Keratinocyte (primary cell): ENCODE data around the gene MTHFD2L. TPM values are rescaled to one million over a fixed set of nuclear protein-coding genes. Genes with fewer than 3 reads are reported as not detected.

Source experiments
- DNase-seq: peaks from one replicate; pipeline ENCODE4 v3.0.0-alpha.2; 2011; ENCODE audit warnings: low read depth, missing footprints, low spot score
- FAIRE-seq: peaks from 2 replicates; lab custom pipeline; 2011; peaks lifted over from hg19 to GRCh38; lab: Jason Lieb, UNC
- H2AFZ ChIP-seq: 2 replicates; pipeline ENCODE4 v1.6.0; 2012; ENCODE audit warnings: low read length, control low read depth, inconsistent platforms; ENCODE audit not compliant: control insufficient read depth
- H3K27ac ChIP-seq: 2 replicates; pipeline ENCODE4 v1.5.1; 2011; ENCODE audit warnings: low read length; ENCODE audit not compliant: control insufficient read depth, insufficient read depth
- H3K27me3 ChIP-seq: 3 replicates; pipeline ENCODE4 v1.6.0; 2011; ENCODE audit warnings: low read length; ENCODE audit not compliant: control insufficient read depth, insufficient read depth; ENCODE audit errors: extremely low read depth
- H3K36me3 ChIP-seq, 2 experiments: 2 replicates in 1 of 2; 3 replicates in 1 of 2; pipeline ENCODE4 v1.5.1; 2011; ENCODE audit warnings: low read length in 2 of 2, mild to moderate bottlenecking in 1 of 2; ENCODE audit not compliant: control insufficient read depth in 2 of 2, insufficient read depth in 2 of 2; ENCODE audit errors: extremely low read depth in 1 of 2
- H3K4me1 ChIP-seq: 3 replicates; pipeline ENCODE4 v1.5.1; 2011; ENCODE audit warnings: low read length; ENCODE audit not compliant: control insufficient read depth, insufficient read depth; ENCODE audit errors: extremely low read depth
- H3K4me2 ChIP-seq: 3 replicates; pipeline ENCODE4 v1.6.0; 2011; ENCODE audit warnings: low read depth, low read length; ENCODE audit not compliant: control insufficient read depth, insufficient read depth; ENCODE audit errors: extremely low read depth
- H3K4me3 ChIP-seq, 3 experiments: fragments of 200-600 bp in 1 of 3; sonication (generic) in 1 of 3; 2 replicates in 2 of 3; 3 replicates in 1 of 3; pipeline ENCODE4 v1.5.1; 2011 to 2016; ENCODE audit warnings: low read length in 3 of 3, mild to moderate bottlenecking in 3 of 3, control low read depth in 2 of 3, inconsistent platforms in 1 of 3, low read depth in 1 of 3, mixed read lengths in 1 of 3, mixed run types in 1 of 3, moderate library complexity in 1 of 3; ENCODE audit not compliant: control insufficient read depth in 2 of 3, insufficient read depth in 2 of 3; ENCODE audit errors: extremely low read depth in 1 of 3
- H3K79me2 ChIP-seq: 2 replicates; pipeline ENCODE4 v1.6.0; 2012; ENCODE audit warnings: low read length; ENCODE audit not compliant: control insufficient read depth, insufficient read depth
- H3K9ac ChIP-seq: 3 replicates; pipeline ENCODE4 v1.6.0; 2011; ENCODE audit warnings: low read length; ENCODE audit not compliant: control insufficient read depth, insufficient read depth; ENCODE audit errors: extremely low read depth
- H3K9me1 ChIP-seq: 3 replicates; pipeline ENCODE4 v1.6.0; 2011; ENCODE audit warnings: low read length; ENCODE audit not compliant: control insufficient read depth, insufficient read depth; ENCODE audit errors: extremely low read depth
- H3K9me3 ChIP-seq: 2 replicates; pipeline ENCODE4 v1.5.1; 2012; ENCODE audit warnings: low read depth, low read length; ENCODE audit not compliant: control insufficient read depth
- H4K20me1 ChIP-seq: 3 replicates; pipeline ENCODE4 v1.6.0; 2011; ENCODE audit warnings: low read length; ENCODE audit not compliant: control insufficient read depth, insufficient read depth; ENCODE audit errors: extremely low read depth
- EZH2 ChIP-seq: IDR thresholded peaks from one replicate; pipeline ENCODE4 v1.6.1; 2012; ENCODE audit warnings: inconsistent platforms, mild to moderate bottlenecking, low read length, moderate library complexity
- dilution Hi-C: fragments of 300-500 bp; cut with MboI; formaldehyde crosslinking; loops from one replicate; pipeline ENCODE4 v1.7.0; 2020; ENCODE audit warnings: low sequenced_read_pairs; ENCODE audit not compliant: extremely low pct_ligation_motif_present
- polyA plus RNA-seq, 5 experiments: library from polyadenylated mRNA; depleted of rRNA in 3 of 5; stranded (reverse) in 3 of 5; stranded (forward) in 1 of 5; unstranded in 1 of 5; fragments of >200 nt; gene quantifications; 1 replicate in 1 of 5; 2 replicates in 3 of 5; 3 replicates in 1 of 5; pipeline versions ENCODE4 v1.2.1 to v1.2.3, GENCODE V29; 2011 to 2012; ENCODE audit warnings: missing spikeins in 2 of 5, low read depth in 1 of 5, low replicate concordance in 1 of 5
- TF ChIP-seq, protein P1 (sequence below), 3 experiments: IDR thresholded peaks in 1 of 3; conservative IDR thresholded peaks in 1 of 3; optimal IDR thresholded peaks in 1 of 3; 2 replicates in 2 of 3; 3 replicates in 1 of 3; pipeline versions ENCODE3 to v1.5.1; 2011; ENCODE audit warnings: low read length in 3 of 3, mild to moderate bottlenecking in 3 of 3, moderate library complexity in 2 of 3, control low read depth in 1 of 3, inconsistent platforms in 1 of 3; ENCODE audit not compliant: insufficient read depth in 2 of 3; ENCODE audit errors: extremely low read depth in 1 of 3

Gene MTHFD2L
- polyA plus RNA-seq, 1 donor (not counting 4 experiments of a cell fraction or from before 2014, with no cell fraction given), result 30.4 TPM

GRCh38 chr4:74134500-74134852 is 23.4 kb upstream of the MTHFD2L start:
- no peak for TF ChIP-seq EZH2
- TF ChIP-seq, protein P1, sequence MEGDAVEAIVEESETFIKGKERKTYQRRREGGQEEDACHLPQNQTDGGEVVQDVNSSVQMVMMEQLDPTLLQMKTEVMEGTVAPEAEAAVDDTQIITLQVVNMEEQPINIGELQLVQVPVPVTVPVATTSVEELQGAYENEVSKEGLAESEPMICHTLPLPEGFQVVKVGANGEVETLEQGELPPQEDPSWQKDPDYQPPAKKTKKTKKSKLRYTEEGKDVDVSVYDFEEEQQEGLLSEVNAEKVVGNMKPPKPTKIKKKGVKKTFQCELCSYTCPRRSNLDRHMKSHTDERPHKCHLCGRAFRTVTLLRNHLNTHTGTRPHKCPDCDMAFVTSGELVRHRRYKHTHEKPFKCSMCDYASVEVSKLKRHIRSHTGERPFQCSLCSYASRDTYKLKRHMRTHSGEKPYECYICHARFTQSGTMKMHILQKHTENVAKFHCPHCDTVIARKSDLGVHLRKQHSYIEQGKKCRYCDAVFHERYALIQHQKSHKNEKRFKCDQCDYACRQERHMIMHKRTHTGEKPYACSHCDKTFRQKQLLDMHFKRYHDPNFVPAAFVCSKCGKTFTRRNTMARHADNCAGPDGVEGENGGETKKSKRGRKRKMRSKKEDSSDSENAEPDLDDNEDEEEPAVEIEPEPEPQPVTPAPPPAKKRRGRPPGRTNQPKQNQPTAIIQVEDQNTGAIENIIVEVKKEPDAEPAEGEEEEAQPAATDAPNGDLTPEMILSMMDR (optimal IDR thresholded peaks at IDR 0.05 in 1 of 3, IDR thresholded peaks at IDR 0.05 in 1 of 3, conservative IDR thresholded peaks at IDR 0.05 in 1 of 3; ENCODE audit: extremely low read depth in 1 of 3, insufficient read depth in 2 of 3, low read length in 3 of 3), result no peak
- peaks cover 3% of the 10 kb centered on the region for H3K4me1 ChIP-seq
- peaks cover 4 to 7% of the 10 kb centered on the region in 2 experiments for H3K36me3 ChIP-seq
- no peak overlapping the region for H3K9ac ChIP-seq
- H3K27ac ChIP-seq, result no peak overlapping the region
- no peaks in the 10 kb centered on the region for H3K27me3 ChIP-seq
- no peaks in the 10 kb centered on the region for H3K9me1 ChIP-seq
- H3K4me3 ChIP-seq, result no peak overlapping the region
- FAIRE-seq (no peak), DNase-seq (no peak)
- H2AFZ ChIP-seq, result no peak overlapping the region
- no peaks in the 10 kb centered on the region for H4K20me1 ChIP-seq
- H3K9me3 ChIP-seq, result no peaks in the 10 kb centered on the region
- dilution Hi-C loops, result no loop called here
- H3K79me2 ChIP-seq, result no peaks in the 10 kb centered on the region
- H3K4me2 ChIP-seq, result no peak overlapping the region

GRCh38 chr4:74146581-74147129 is 11.3 kb upstream of the MTHFD2L start:
- DNase-seq, result no peak
- no peak overlapping the region for H3K9ac ChIP-seq
- no peaks in the 10 kb centered on the region for H4K20me1 ChIP-seq
- dilution Hi-C loops, result no loop called here
- no peaks in the 10 kb centered on the region for H3K79me2 ChIP-seq
- no peaks in the 10 kb centered on the region for H3K9me1 ChIP-seq
- no peak overlapping the region for H3K4me3 ChIP-seq
- H3K4me1 ChIP-seq, result no peaks in the 10 kb centered on the region
- H2AFZ ChIP-seq, result no peak overlapping the region
- H3K27me3 ChIP-seq, result no peaks in the 10 kb centered on the region
- no peak overlapping the region for H3K27ac ChIP-seq
- FAIRE-seq, result no peak
- no peak overlapping the region for H3K4me2 ChIP-seq
- no peaks in the 10 kb centered on the region for H3K9me3 ChIP-seq
- H3K36me3 ChIP-seq, result peaks cover 6 to 15% of the 10 kb centered on the region in 2 experiments
- no peak for TF ChIP-seq EZH2
- TF ChIP-seq, protein P1 (optimal IDR thresholded peaks at IDR 0.05 in 1 of 3, IDR thresholded peaks at IDR 0.05 in 1 of 3, conservative IDR thresholded peaks at IDR 0.05 in 1 of 3; ENCODE audit: extremely low read depth in 1 of 3, insufficient read depth in 2 of 3, low read length in 3 of 3), result no peak
